Parietal lobe (tissue), 1 donor: ENCODE results near the gene OR10Z1. TPM values are rescaled to one million over a fixed set of nuclear protein-coding genes. Genes with fewer than 3 reads are reported as not detected.

Experiments
- total RNA-seq: library from RNA; depleted of rRNA; stranded (reverse); fragments of >200 nt; gene quantifications from one replicate; pipeline ENCODE4 v1.2.3, GENCODE V29; 2014

Gene OR10Z1, protein sequence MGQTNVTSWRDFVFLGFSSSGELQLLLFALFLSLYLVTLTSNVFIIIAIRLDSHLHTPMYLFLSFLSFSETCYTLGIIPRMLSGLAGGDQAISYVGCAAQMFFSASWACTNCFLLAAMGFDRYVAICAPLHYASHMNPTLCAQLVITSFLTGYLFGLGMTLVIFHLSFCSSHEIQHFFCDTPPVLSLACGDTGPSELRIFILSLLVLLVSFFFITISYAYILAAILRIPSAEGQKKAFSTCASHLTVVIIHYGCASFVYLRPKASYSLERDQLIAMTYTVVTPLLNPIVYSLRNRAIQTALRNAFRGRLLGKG
- not detected for total RNA-seq

DNA sequence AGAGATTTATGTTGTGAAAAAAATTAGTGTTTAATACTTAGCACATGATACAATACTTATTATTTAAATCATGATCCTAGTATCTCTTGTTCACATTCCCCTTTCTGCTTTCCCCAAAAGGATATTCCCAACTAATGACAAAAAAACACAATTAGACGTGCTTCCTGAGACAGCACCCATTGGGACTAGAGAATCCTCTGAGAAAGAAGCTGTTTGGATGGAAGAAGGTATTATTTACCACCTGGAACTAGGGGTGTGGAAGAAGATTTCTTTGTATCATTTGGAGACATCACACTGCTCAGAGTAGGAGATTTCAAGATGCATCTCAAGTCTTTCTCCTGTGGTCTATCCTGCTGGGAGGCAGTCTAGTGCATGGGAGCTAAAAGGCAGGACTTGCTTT, at the start of gene OR10Z1:
Gene OR10Z1, plus strand, starts transcription at position 301 of the 400 bp plus-strand sequence. CDS start 1,171 bp downstream, outside the sequence.

GRCh38 chr1:158570480-158570879, 34.6 kb upstream of the OR10Z1 start, which contains the start of gene OR6P1:
Gene OR6P1, minus strand, starts transcription at chr1:158570580. Its CDS starts 6,976 bp downstream, at chr1:158563604.

DNA sequence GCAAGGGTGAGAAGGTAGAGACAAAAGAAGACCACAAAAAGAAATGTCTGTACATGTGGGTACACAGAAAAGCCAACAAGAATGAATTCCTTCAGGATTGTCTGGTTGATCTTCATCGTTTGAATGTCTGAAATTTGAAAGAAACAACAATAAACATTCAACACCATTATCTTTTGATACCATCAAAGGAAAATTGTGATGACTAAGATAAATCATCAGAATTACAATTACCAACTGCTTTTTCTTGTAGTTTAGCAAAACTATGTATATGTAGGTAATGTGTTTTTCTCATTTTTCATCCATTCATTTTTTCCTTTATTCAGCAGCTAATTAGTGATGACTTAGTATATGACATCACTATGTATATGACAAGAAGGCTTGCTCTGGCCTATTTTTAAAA, 25.3 kb upstream of the OR10Z1 start, which contains the start of gene OR10X1:
Gene OR10X1, minus strand, starts transcription at position 167 of the 400 bp plus-strand sequence. Its CDS starts 0 bp downstream, at position 167.

Other genes with a start within 250 kb of the OR10Z1 start
- not detected for gene OR10T2, start 205.8 kb upstream of the OR10Z1 start, total RNA-seq
- not detected for gene OR10K2, start 179.0 kb upstream of the OR10Z1 start, total RNA-seq
- gene OR10K1, start 143.4 kb upstream of the OR10Z1 start, total RNA-seq, result not detected
- gene OR10R2, start 133.0 kb upstream of the OR10Z1 start, total RNA-seq, result not detected
- not detected for gene OR6Y1, start 50.9 kb upstream of the OR10Z1 start, total RNA-seq
- not detected for gene OR6P1, start 34.7 kb upstream of the OR10Z1 start, total RNA-seq
- not detected for gene OR10X1, start 25.4 kb upstream of the OR10Z1 start, total RNA-seq
- 1.3 TPM for gene SPTA1, start 81.4 kb downstream of the OR10Z1 start, total RNA-seq
- not detected for gene OR6K2, start 95.4 kb downstream of the OR10Z1 start, total RNA-seq
- not detected for gene OR6K3, start 115.5 kb downstream of the OR10Z1 start, total RNA-seq
- not detected for gene OR6K6, start 149.5 kb downstream of the OR10Z1 start, total RNA-seq
- gene OR6N1, start 166.9 kb downstream of the OR10Z1 start, total RNA-seq, result not detected
- gene OR6N2, start 175.9 kb downstream of the OR10Z1 start, total RNA-seq, result not detected
- gene MNDA, start 226.1 kb downstream of the OR10Z1 start, total RNA-seq, result 1.3 TPM